Breast epithelium (tissue), 4 donors: ENCODE data around the gene STXBP5L. TPM values are rescaled to one million over a fixed set of nuclear protein-coding genes. Genes with fewer than 3 reads are reported as not detected.
"Not testable (repeated sequence)": the region's sequence is repeated elsewhere in the genome, so short reads cannot be mapped to it uniquely, and the experiment has no call there.

Source experiments
- DNase-seq, 2 donors: peaks; one replicate each; pipeline ENCODE4 v3.0.0-alpha.2; 2019; ENCODE audit warnings: low spot score in 2 of 2
- H3K27ac ChIP-seq, 2 donors: fragments of 200-600 bp; sonication (generic) in 1 of 2; one replicate each; pipeline ENCODE4 v1.5.1; 2016 to 2019; ENCODE audit warnings: mild to moderate bottlenecking in 1 of 2
- H3K27me3 ChIP-seq, 2 donors: fragments of 200-600 bp; sonication (generic) in 1 of 2; one replicate each; pipeline versions ENCODE4 v1.5.1 to v1.6.0; 2017 to 2019; ENCODE audit warnings: control low read depth in 1 of 2, mild to moderate bottlenecking in 1 of 2
- H3K36me3 ChIP-seq: fragments of 200-600 bp; one replicate; pipeline ENCODE4 v1.5.1; 2019
- H3K4me1 ChIP-seq, 2 donors: fragments of 200-600 bp; sonication (generic); one replicate each; pipeline ENCODE4 v1.5.1; 2016 to 2019; ENCODE audit warnings: control low read depth in 1 of 2
- H3K4me3 ChIP-seq, 3 donors: fragments of 200-600 bp; sonication (generic); 1 replicate in 2 of 3; 2 replicates in 1 of 3; pipeline ENCODE4 v1.5.1; 2016 to 2019; ENCODE audit warnings: mild to moderate bottlenecking in 3 of 3, moderate library complexity in 2 of 3
- H3K9me3 ChIP-seq, 2 donors: fragments of 200-600 bp; sonication (generic) in 1 of 2; one replicate each; pipeline ENCODE4 v1.5.1; 2016 to 2019; ENCODE audit warnings: control low read depth in 1 of 2
- POLR2A ChIP-seq: fragments of 450-650 bp; IDR thresholded peaks from one replicate; pipeline ENCODE4 v1.6.1; 2016; ENCODE audit warnings: antibody characterized with exemption, mild to moderate bottlenecking, moderate library complexity
- POLR2AphosphoS5 ChIP-seq, 3 donors: sonication (generic); formaldehyde crosslinking; IDR thresholded peaks; one replicate each; pipeline ENCODE4 v1.6.1; 2017; ENCODE audit warnings: antibody characterized with exemption in 3 of 3
- intact Hi-C: fragments of 100-400 bp; cut with DNase I; formaldehyde crosslinking; loops from one replicate; pipeline ENCODE4 v1.15.1; 2023; ENCODE audit warnings: low total_unique reads
- total RNA-seq, 3 donors: library from RNA; depleted of rRNA; stranded (reverse); fragments of >200 nt; gene quantifications; one replicate each; pipeline ENCODE4 v1.1.0, GENCODE V29; 2016
- TF ChIP-seq, protein P1 (sequence below), 3 donors: fragments of 450-650 bp; IDR thresholded peaks; one replicate each; pipeline ENCODE4 v1.5.1; 2016 to 2017; ENCODE audit warnings: antibody characterized with exemption in 3 of 3, mild to moderate bottlenecking in 3 of 3, moderate library complexity in 3 of 3

STXBP5L gene
- total RNA-seq, 3 donors from 2014 or later: 0.29 to 0.33 TPM; not detected in 1

DNA sequence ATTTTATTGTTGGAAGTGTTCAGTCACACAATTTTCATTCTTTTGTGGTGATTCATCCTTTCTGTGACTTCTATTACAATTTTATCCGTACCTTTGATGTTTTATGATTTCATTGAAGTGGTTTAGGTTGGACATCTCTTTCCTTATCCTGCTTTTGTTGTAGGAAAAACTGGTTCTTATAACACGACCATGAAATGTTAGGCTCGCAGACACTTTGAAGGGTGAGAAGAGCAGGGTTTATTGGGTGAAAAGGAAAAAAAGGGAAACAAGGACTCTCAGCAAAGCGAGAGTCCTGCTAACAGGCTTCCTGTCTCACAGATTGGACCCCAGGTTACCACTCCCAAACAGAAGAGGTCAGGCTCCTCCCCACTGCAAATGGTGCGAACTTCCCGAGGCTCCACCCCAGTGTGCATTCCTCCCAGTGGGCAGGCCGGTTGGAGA lies 257.4 kb downstream of the STXBP5L start:
- TF ChIP-seq, protein P1, sequence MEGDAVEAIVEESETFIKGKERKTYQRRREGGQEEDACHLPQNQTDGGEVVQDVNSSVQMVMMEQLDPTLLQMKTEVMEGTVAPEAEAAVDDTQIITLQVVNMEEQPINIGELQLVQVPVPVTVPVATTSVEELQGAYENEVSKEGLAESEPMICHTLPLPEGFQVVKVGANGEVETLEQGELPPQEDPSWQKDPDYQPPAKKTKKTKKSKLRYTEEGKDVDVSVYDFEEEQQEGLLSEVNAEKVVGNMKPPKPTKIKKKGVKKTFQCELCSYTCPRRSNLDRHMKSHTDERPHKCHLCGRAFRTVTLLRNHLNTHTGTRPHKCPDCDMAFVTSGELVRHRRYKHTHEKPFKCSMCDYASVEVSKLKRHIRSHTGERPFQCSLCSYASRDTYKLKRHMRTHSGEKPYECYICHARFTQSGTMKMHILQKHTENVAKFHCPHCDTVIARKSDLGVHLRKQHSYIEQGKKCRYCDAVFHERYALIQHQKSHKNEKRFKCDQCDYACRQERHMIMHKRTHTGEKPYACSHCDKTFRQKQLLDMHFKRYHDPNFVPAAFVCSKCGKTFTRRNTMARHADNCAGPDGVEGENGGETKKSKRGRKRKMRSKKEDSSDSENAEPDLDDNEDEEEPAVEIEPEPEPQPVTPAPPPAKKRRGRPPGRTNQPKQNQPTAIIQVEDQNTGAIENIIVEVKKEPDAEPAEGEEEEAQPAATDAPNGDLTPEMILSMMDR (IDR thresholded peaks at IDR 0.05): no peak
- no peak for TF ChIP-seq POLR2A
- TF ChIP-seq POLR2AphosphoS5 (IDR thresholded peaks at IDR 0.05): no peak
- intact Hi-C loops: no loop called here
- H3K9me3 ChIP-seq: peaks cover 0 to 6% of the 10 kb centered on the region in 2 donors
- H3K4me1 ChIP-seq: no peaks in the 10 kb centered on the region
- no peak for DNase-seq
- no peak overlapping the region for H3K27ac ChIP-seq
- no peak overlapping the region for H3K4me3 ChIP-seq
- H3K27me3 ChIP-seq: no peaks in the 10 kb centered on the region
- H3K36me3 ChIP-seq: no peaks in the 10 kb centered on the region

DNA sequence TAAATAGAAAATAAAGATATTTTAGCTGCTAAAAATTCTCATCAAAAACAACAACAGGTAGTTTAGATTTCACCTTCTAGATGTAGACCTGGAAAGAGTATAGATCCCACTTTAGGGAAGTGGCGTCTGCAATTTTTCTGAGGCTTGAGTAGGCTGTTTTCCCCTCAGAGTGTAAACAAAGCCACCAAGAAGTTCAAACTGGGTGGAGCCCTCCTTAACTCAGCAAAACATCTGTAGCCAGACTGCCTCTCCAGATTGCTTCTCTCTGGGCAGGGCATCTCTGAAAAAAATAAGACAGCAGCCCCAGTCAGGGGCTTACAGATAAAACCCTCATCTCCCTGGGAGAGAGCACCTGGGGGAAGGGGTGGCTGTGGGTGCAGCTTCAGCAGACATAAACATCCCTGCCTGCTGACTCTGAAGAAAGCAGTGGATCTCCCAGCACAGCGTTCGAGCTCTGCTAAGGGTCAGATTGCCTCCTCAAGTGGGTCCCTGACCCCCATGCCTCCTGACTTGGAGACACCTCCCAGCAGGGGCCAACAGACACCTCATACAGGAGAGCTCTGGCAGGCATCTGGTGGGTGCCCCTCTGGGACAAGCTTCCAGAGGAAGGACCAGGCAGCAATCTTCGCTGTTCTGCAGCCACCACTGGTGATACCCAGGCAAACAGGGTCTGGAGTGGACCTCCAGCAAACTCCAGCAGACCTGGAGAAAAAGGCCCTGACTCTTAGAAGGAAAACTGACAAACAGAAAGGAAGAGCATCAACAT lies 259.6 kb downstream of the STXBP5L start:
- intact Hi-C loops: no loop called here
- Histone ChIP-seq H3K4me3 (no peak overlapping the region), H3K36me3 (no peaks in the 10 kb centered on the region), H3K27ac (no peak overlapping the region), H3K9me3 (peaks cover 0 to 6% of the 10 kb centered on the region in 2 donors), H3K4me1 (no peaks in the 10 kb centered on the region), H3K27me3 (no peaks in the 10 kb centered on the region)
- TF ChIP-seq POLR2A (no peak), POLR2AphosphoS5 (IDR thresholded peaks at IDR 0.05) (no peak)
- TF ChIP-seq, protein P1 (IDR thresholded peaks at IDR 0.05): no peak
- DNase-seq: no peak

DNA sequence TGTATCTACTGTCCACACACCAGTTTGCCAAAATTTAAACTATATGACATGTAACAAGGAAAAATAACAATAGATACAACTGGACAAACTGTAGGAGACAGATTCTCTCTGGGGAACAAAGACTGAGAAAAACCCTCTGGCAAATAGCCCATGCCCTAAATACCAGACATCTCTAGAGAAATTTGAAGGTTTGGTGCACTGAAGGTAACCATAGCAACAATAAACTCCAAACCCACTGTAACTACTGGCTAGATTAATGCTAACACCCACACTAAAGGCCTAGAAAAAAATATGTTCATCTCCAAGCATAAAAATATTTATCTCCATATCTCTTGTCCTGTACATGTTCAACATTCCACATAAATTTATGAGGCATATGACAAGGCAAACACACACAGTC lies 267.1 kb downstream of the STXBP5L start:
- H3K27me3 ChIP-seq: no peaks in the 10 kb centered on the region
- intact Hi-C loops: no loop called here
- H3K27ac ChIP-seq: no peak overlapping the region
- H3K9me3 ChIP-seq: peaks cover 8 to 14% of the 10 kb centered on the region in 2 donors
- H3K36me3 ChIP-seq: no peaks in the 10 kb centered on the region
- TF ChIP-seq, protein P1 (IDR thresholded peaks at IDR 0.05): no peak
- TF ChIP-seq POLR2AphosphoS5 (IDR thresholded peaks at IDR 0.05) (no peak), POLR2A (no peak)
- H3K4me3 ChIP-seq: no peak overlapping the region
- no peaks in the 10 kb centered on the region for H3K4me1 ChIP-seq
- DNase-seq: no peak

DNA sequence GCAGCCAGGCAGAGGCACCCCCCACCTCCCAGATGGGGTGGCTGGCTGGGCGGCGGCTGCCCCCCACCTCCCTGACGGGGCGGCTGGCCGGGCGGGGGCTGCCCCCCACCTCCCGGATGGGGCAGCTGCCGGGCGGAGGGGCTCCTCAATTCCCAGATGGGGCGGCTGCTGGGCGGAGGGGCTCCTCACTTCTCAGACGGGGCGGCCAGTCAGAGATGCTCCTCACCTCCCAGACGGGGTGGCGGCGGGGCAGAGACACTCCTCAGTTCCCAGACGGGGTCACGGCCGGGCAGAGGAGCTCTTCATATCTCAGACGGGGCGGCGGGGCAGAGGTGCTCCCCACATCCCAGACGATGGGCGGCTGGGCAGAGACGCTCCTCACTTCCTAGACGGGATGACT lies 282.6 kb downstream of the STXBP5L start:
- H3K4me1 ChIP-seq, DNase-seq, H3K27ac ChIP-seq, H3K27me3 ChIP-seq, H3K4me3 ChIP-seq, intact Hi-C loops, H3K36me3 ChIP-seq: not testable (repeated sequence)
- peaks cover 13 to 16% of the 10 kb centered on the region in 2 donors for H3K9me3 ChIP-seq

DNA sequence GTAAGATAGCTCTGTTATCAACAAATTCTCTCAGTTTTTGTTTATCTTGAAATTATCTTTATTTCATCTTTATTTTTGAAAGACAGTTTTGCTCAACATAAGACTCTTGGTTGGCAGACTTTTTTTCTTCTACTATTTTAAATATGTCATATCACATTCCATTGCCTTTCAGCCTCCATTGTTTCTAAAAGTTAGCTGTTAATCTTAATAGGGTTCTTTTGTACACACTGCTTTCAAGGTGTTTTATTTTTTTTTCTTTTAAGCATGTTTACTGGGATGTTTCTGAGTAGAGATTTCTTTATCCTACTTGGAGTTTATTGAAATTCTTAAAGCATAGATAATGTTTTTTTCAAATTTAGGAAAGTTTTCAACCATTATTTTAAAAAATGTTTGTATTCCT lies 294.6 kb downstream of the STXBP5L start:
- Histone ChIP-seq H3K36me3 (no peaks in the 10 kb centered on the region), H3K4me3 (no peak overlapping the region), H3K27me3 (no peaks in the 10 kb centered on the region), H3K27ac (no peak overlapping the region), H3K9me3 (peaks cover 6 to 24% of the 10 kb centered on the region in 2 donors), H3K4me1 (no peaks in the 10 kb centered on the region)
- DNase-seq: no peak
- TF ChIP-seq, protein P1 (IDR thresholded peaks at IDR 0.05): no peak
- TF ChIP-seq POLR2AphosphoS5 (IDR thresholded peaks at IDR 0.05) (no peak), POLR2A (no peak)
- intact Hi-C loops: no loop called here
